M059J (cell line): Measurements from ENCODE around the gene MAP4K1. TPM values are rescaled to one million over a fixed set of nuclear protein-coding genes. Genes with fewer than 3 reads are reported as not detected.
"Not testable (repeated sequence)": the region's sequence is repeated elsewhere in the genome, so short reads cannot be mapped to it uniquely, and the experiment has no call there.

Experiments
- DNase-seq: peaks from one replicate; pipeline ENCODE4 v3.0.0-alpha.2; 2012; ENCODE audit warnings: low read depth
- total RNA-seq: library from RNA; depleted of rRNA; stranded (reverse); fragments of >200 nt; shearing (Covaris generic); gene quantifications from 2 replicates; pipeline ENCODE4 v1.2.3, GENCODE V29; 2014

MAP4K1 gene
- total RNA-seq, 1 experiment from 2014 or later: 0.22 TPM

DNA sequence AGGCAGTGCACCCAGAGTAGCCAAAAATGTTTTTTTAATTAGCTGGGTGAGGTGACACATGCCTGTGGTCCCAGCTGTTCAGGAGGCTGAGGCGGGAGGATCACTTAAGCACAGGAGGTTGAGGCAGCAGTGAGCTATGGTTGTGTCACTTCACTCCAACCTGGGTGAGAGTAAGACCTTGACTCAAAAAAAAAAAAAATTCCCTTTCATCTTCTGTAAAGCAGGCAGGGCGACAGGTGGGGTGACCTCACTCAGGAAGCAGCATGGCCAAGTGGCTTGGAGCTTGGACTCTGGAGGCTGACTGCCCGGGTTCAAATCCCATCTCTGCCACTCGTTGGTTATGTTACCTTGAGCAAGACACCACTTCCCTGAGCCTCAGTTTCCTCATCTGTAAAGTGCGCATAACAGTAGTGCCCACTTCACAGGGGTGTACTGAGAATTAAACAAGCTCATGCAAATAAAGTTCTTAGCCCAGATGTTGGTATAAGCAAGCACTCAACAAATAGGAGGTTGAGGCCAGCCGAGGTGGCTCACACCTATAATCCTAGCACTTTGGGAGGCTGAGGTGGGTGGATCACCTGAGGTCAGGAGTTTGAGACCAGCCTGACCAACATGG, 48.3 kb downstream of the MAP4K1 start:
- no peak for DNase-seq

DNA sequence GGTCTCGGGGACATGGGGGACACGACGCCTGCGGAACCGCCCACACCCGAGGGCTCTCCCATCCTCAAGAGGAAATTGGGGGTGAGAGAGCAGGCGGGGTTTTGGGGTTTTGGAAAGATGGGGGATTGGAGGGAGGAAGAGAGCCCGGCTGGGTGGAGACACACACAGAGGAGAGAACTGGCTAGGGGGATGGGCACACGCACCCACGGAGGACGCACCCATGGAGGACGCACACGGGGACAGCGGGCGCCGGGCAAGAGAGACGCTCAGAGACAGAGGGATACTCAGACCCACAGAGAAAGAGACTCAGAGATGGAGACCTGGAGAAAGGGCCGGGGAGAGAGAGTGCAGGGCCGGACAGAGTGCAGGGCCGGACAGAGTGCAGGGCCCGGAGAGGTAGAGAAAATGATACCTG, 52.1 kb downstream of the MAP4K1 start:
- DNase-seq: no peak

DNA sequence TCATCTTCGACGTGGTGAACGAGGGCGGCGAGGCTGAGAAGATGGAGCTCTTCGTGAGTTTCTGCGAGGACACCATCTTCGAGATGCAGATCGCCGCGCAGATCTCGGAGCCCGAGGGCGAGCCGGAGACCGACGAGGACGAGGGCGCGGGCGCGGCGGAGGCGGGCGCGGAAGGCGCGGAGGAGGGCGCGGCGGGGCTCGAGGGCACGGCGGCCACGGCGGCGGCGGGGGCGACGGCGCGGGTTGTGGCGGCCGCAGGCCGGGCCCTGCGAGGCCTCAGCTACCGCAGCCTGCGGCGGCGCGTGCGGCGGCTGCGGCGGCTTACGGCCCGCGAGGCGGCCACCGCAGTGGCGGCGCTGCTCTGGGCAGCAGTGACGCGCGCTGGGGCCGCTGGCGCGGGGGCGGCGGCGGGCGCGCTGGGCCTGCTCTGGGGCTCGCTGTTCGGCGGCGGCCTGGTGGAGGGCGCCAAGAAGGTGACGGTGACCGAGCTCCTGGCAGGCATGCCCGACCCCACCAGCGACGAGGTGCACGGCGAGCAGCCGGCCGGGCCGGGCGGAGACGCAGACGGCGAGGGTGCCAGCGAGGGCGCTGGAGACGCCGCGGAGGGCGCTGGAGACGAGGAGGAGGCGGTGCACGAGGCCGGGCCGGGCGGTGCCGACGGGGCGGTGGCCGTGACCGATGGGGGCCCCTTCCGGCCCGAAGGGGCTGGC, 52.6 kb downstream of the MAP4K1 start:
- no peak for DNase-seq

DNA sequence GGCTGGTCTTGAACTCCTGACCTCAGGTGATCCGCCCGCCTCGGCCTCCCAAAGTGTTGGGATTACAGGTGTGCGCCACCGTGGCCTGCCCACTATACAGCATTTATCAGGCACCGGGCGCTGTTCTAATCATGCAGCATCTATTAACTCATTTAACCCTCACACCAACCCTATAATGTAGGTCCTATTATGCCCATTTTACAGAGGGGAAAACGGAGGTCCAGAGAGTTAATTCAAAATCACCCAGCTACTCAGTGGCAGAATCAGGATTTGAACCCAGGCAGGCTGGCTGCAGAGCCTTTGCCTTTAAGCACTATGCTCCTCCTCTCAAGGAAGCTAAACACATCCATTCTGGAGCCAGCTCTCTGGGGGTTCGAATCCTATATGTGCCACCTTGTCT, 54.3 kb downstream of the MAP4K1 start:
- no peak for DNase-seq

DNA sequence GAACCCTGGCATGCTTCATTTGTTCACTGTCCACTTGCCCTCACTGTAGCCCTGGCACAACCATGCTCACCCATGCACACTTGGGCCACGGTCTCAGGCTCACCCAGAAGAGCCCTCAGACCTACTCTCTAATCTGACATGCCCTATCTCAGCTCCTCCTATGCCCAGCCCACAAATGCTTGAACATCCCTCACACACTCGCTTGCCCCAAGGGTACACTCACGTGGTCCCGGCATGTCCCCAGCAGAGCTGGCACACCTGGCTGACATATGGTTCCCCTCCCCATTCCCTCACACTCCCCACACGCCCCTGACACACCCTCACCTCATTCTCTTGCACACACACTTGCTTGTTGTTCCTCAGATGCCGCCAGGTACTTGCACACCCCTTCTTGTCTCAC, 55.7 kb downstream of the MAP4K1 start:
- no peak for DNase-seq

DNA sequence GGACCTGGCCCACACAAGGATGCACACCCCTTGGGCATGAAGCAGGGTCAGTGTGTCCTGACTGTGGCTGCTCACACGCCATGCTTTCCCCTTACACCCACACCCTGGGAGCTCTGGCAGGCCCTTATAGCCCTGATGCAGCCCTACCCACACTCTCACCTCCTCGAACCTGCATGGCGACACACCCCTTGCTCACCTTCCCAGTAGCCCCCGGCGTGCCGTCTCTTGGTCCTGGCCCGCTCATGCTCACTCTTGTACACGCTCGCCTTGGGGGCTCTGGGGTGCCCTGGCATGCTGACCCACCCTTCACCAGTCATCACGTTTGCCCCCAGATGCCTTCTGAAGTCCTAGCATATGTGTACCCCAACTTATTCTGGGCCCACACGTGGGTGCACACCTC, 56.1 kb downstream of the MAP4K1 start:
- no peak for DNase-seq

DNA sequence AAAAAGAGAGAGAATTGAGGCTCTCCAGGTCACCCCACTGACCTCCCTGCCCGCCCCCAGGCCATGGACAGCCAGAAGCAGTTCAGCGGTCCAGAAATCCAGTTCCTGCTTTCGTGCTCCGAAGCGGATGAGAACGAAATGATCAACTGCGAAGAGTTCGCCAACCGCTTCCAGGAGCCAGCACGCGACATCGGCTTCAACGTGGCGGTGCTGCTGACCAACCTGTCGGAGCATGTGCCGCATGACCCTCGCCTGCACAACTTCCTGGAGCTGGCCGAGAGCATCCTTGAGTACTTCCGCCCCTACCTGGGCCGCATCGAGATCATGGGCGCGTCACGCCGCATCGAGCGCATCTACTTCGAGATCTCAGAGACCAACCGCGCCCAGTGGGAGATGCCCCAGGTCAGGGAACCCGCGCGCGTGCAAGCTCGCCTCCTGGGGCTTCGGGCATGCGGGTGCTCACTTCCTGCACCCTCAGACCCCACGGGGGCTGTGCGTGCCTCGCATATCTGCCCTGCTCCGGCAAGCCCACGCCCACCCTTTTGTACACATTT, 56.6 kb downstream of the MAP4K1 start:
- DNase-seq: no peak

DNA sequence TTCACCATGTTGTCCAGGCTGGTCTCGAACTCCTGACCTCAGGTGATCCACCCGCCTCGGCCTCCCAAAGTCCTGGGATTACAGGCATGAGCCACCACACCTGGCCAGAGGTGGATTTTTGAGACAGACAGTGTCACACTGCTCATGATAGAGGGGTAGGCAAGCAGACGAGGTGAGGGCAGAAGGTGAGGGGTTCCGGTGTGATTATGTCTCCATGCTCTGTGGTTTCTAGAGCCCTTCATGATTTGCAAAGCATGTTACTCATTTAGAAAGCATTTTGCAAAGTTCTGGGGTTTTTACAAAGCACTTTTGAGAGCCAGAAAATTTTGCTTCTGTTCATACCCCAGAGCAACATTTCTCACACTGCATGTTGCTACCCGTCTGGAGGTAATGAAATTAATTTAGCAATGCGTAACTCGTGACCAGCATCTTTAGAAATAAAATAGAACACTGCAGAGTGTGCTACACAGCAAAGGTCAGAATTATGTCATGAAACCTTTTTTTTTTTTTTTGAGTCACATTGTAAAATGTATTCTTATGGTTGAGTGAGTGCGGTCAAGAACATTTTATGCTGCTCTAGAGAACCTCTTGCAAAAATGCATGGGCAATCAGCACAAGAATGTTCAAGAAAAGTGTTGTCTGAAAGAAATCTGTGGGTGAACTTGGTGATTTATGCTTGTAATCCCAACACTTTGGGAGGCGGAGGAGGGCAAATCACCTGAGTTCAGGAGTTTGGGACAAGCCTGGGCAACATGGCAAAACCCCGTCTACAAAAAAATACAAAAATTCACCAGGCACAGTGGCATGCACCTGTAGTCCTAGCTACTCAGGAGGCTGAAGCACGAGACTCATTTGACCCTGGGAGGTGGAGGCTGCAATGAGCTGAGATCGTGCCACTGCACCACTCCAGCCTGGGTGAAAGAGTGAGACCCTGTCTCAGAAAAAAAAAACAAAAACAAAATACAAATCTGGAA, 58.0 kb downstream of the MAP4K1 start:
- DNase-seq: peak; percentile 82

DNA sequence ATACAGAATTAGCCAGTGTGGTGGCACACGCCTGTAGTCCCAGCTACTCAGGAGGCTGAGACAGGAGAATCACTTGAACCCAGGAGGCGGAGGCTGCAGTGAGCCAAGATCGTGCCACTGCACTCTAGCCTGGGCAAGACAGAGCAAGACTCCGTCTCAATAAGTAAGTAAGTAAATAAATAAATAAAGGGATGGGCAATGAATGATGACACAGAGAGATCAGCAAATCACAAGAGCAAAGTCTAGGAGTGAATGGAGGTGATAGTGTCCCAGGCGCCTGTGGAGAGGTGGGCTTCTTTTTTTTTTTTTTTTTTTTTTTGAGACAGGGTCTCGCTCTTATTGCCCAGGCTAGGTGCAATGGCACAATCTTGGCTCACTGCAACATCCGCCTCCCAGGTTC, 58.8 kb downstream of the MAP4K1 start:
- DNase-seq: not testable (repeated sequence)

DNA sequence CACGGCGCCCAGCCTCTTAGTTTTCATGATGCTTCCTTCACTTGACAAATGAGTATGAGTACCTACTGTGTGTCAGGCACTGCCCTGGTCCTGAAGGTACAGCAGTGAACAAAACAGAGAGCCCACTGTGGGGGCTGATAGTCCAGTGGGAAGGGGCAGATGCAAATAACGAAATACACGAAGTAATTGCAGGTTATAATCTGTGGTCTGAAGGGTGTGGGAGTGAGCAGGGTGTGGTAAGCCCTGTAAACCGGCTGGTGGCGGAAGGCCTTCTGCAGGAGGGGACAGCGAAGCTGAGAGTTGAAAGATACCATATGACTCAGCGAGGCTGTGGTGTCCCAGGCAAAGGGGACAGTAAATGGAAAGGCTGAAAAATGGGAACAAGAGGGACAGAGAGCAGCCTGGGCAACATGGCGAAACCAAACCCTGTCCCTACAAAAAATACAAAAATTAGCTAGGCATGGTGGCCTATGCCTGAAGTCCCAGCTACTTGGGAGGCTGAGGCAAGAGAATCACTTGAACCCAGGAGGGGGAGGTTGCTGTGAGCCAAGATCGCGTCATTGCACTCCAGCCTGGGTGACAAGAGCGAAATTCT, 60.5 kb downstream of the MAP4K1 start:
- DNase-seq: peak; percentile 50

DNA sequence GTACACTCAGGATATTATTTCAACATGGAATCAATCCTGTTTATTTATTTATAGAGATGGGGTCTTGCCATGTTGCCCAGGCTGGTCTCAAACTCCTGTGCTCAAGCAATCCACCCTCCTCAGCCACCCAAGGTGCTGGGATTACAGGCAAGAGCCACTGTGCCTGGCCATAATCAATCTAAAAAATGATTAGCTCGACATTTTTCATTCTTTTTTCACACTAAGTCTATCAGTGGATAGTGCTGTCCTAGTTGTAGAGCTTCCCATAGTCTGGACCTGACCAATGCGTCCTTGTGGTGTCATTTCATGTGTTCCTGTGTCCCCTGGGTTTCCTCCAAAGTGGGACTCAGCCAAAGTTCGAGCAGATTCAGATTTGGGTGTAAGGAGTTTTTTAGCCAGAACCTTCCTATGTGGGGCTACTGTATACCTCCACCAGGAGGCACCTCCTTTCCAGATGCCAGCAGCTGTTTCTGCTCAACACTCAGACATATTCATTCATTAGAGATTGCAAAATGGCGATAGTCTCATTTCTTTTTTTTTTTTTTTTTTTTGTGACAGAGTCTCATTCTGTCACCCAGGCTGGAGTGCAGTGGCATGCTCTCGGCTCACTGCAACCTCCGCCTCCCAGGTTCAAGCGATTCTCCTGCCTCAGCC, 61.1 kb downstream of the MAP4K1 start:
- no peak for DNase-seq

DNA sequence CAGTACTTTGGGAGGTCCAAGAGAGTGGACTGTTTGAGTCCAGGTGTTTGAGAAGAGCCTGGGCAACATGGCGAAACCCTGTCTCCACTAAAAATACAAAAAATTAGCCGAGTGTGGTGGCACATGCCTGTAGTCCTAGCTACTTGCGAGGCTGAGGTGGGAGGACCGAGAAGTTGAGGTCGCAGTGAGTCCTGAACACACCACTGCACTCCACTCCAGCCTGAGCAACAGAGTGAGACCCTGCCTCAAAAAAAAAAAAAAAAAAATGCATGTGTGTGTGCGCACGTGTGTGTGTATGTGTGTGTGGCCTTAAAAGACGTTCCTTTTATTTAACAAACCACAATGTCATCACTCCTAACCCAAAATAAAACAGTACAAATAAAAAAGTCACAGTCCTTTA, 62.6 kb downstream of the MAP4K1 start:
- no peak for DNase-seq

DNA sequence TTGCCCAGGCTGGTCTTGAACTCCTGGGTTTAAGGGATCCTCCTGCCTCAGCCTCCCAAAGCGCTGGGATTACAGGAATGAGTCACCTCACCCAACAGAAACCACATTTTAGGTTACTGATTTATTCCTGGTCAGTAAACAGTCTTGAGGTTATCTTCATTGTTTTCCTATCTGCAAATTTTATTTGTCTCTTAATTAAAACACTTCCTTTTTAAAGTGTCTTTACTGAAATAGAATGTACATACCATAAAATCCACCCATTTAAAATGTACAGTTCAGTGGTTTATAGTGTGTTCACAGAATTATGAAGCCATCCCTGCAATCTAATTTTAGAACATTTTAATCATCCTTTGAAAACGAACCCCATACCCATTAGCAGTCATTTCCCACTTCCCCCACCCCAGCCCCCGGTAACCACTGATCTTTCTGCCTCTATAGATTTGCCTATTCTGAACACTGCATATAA, 63.0 kb downstream of the MAP4K1 start:
- peak; percentile 14 for DNase-seq

DNA sequence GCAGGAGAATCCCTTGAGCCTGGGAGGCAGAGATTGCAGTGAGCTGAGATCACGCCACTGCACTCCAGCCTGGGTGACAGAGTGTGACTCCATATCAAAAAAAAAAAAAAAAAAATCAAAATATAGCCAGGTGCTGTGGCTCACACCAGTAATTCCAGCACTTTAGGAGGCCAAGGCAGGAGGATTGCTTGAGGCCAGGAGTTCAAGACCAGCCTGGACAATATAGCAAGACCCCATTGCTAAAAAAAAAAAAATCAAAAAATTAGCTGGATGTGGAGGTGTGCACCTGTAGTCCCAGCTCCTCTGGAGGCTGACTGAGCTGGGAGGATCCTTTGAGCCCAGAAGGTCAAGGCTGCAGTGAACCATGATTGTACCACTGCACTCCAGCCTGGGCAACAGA, 64.5 kb downstream of the MAP4K1 start:
- not testable (repeated sequence) for DNase-seq

DNA sequence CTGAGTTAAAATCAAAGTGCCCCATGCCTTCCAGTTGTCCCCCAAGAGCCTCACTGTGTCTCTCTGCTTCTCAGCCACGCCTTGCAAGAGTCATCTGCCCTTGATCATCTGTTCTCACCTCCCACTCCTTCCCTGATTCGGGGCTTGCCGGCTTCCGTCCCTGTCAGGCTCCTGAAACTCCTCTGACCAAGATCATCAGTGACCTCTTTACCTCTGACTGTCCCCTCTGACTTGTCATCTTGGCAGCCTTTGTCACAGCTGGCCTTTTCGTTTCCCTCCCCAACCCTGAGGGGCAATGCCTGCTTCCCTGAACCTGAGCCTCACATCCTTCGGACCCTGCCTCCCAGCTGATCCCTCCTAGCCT, 66.3 kb downstream of the MAP4K1 start:
- no peak for DNase-seq

DNA sequence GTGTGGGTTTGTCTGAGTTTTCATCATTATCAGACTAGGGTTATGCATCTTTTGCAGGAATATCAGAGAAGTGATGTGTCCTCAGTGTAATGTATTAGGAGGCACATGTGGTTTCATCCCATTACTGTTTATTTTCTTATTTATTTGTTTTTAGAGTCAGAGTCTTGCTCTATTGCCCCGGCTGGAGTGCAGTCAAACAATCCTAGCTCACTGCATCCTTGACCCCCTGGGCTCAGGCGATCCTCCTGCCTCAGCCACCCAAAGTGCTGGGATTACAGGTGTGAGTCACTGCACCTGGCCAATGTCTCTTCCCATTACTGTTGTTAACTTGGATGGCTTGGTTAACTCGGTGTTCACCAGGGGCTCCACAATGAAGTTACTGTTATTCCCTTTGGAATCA, 67.4 kb downstream of the MAP4K1 start:
- no peak for DNase-seq

DNA sequence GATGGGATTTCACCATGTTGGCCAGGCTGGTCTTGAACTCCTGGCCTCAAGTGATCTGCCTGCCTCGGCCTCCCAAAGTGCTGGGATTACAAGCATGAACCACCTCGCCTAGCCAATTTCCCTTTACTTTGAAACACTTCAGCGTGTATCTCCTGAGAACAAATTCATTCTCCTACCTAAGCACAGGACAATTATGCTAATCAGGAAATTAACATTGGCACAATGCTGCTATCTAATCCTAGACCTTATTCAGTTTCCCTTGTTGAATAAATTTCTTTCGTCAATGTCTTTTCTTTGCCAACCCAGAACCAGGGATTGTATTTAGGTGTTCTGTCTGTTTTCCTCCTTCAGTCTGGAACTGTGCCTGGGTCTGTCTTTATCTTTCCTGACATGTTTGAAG, 67.8 kb downstream of the MAP4K1 start:
- no peak for DNase-seq

DNA sequence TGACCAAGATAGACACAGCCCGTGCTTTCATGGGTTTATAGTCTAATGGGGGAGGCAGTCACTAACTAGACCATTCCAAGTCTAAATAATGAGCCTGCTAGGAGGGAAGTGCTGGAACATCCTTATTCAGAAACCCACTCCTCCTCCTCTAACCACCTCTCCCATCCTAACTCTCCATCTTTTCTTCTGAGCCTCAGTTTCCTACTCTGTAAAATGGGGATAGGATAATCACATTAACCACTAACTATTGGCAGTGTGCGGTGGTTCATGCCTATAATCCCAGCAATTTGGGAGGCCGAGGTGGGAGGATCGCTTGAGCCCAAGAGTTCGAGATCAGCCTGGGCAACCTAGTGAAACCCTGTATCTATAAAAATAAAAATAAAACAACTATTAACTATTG, 68.7 kb downstream of the MAP4K1 start:
- DNase-seq: no peak

DNA sequence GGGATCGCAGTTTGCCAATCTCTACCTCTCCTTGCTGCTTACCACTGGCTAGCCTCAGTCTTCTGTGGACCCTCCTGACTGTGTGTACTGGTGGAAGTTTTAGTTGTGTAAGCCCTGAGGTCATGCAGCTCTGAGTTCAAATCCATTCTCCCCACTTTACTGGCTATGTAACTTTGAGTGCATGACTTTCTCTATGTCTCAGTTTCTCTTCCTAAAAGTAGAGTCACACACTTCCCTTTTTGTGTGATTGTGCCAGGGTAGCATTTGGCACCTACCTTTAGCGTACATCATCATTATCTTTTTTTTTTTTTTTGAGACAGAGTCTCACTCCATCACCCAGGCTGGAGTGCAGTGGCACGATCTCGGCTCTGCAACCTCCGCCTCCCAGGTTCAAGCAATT, 70.3 kb downstream of the MAP4K1 start:
- DNase-seq: no peak

DNA sequence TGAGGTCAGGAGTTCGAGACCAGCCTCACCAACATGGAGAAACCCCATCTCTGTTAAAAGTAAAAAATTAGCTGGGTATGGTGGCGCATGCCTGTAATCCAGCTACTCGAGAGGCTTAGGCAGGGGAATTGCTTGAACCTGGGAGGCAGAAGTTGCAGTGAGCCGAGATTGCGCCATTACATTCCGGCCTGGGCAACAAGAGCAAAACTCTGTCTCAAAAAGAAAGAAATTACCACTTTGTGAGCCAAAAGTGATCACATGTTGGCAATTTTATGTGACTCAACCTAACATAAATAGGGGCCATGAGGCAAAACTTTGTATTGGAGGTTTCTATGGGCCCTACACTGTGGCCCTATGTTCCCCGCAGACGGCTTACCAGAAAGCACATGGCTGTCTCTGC, 72.2 kb downstream of the MAP4K1 start:
- no peak for DNase-seq

DNA sequence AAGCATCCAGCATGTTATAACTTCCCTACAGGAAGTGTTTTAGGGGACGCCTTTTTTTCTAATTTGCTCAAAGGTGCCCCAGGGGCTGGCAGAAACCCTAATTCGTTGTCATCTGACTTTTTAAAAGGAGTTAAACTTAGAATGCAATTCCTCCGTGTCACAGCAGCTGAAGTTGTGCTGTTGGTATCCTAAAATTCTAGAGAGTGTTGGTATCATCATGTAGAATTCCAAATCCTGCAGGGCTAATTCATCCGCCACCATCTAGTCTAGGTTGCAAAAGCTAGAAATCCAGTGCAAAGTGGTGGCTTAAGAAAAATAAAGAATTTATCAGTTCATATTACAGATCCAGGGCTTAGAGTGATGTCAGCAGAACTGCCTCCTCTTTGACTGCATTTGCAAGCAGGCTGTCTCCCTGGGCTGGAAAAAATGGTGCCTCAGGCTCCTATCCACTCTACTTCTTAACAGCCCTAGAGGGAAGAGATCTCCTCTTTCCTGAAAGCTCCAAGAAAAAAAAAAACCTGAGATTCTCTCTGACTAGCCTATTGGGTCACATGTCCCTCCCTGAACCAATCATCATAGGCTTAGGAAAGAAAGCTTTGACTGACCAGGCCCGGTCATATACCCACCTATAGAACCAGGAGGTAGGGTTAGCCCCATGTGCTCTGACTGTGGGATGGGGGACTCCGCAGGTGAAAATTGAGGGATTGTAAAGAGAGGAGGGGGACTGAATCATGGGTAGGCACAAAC, 73.0 kb downstream of the MAP4K1 start:
- peak; percentile 23 for DNase-seq
